NCI-H226 (cell line): ENCODE data around the gene ART5.
"Not testable (repeated sequence)": the region's sequence is repeated elsewhere in the genome, so short reads cannot be mapped to it uniquely, and the experiment has no call there.

ENCODE experiments used
- DNase-seq: peaks from one replicate; pipeline ENCODE4 v3.0.0-alpha.2; 2015

ART5 gene

DNA sequence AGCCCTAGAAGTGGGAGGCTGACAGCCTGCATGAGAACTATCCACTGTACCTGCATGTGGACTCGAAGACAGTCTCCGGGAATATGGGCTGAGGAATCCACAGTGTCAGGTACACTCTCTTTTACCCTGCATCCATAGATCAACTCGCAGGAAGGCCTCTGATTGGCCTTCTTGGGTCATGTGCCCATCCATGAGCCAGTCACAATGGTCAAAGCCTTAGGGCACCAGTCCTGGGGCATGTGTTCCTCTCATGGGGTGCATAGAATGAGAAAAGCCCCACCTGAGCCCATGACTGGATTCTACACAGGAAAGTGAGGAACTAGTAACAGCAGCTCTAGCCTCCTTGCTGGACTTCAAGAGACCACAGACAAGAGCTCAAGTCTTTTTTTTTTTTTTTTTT, 13.8 kb upstream of the ART5 start:
- no peak for DNase-seq

DNA sequence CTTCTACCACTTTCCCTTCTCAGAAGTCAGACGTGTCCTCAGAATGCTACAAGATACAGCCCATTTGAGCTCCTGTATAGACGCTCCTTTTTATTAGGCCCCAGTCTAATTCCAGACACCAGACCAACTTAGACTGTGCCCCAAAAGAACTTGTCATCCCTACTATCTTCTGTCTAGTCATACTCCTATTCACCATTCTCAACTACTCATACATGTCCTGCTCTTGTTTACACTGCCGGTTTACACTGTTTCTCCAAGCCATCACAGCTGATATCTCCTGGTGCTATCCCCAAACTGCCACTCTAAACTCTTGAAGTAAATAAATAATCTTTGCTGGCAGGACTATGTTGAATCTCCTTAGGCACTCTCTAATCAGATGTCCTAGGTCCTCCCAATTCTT, 10.7 kb upstream of the ART5 start:
- not testable (repeated sequence) for DNase-seq

GRCh38 chr11:3649374-3649773, 7.6 kb upstream of the ART5 start:
- DNase-seq = not testable (repeated sequence)

GRCh38 chr11:3648843-3649242, 7.1 kb upstream of the ART5 start:
- DNase-seq = not testable (repeated sequence)

DNA sequence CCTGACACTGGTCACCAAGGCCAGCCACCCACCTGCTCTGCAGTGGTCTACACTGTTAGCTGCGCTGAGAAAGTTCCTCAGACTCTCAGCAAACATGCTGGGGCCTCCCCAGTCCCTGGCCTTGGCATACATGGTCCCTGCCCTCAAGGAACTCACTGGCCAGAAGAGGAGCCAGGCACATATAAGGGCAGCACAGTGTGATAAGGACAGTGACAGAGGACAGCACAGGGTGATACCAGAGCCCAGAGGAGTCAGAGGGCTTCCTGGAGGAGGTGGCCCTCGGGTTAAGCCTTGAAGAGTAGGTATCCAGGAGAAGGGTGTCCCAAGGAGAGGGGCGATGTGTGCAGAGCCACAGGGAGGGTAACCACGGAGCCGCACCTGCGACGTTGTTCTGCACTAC, 3.8 kb upstream of the ART5 start:
- no peak for DNase-seq

- no peak for DNase-seq
Observed at GRCh38 chr11:3644817-3645235, 3.0 kb upstream of the ART5 start, which contains the start of gene ART1. TSS of gene ART1 (plus strand) at chr11:3645128. CDS start at chr11:3659214, 14,086 bp downstream.

DNA sequence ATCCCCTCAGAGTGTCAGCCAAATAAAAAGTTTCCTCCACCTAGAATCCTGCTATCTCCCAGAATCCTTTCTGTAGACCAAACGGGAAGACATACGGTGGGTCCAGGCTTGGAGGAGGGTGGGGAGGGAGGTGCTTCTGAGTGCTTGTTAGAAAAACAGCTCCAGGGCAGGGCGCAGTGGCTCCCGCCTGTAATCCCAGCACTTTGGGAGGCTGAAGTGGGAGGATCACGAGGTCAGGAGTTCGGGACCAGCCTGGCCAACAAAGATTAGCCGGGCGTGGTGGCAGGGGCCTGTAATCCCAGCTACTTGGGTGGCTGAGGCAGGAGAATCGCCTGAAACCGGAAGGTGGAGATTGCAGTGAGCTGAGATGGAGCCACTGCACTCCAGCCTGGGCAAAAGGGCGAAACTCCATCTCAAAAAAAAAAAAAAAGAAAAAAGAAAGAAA, 1.3 kb upstream of the ART5 start:
- DNase-seq = not testable (repeated sequence)

DNA sequence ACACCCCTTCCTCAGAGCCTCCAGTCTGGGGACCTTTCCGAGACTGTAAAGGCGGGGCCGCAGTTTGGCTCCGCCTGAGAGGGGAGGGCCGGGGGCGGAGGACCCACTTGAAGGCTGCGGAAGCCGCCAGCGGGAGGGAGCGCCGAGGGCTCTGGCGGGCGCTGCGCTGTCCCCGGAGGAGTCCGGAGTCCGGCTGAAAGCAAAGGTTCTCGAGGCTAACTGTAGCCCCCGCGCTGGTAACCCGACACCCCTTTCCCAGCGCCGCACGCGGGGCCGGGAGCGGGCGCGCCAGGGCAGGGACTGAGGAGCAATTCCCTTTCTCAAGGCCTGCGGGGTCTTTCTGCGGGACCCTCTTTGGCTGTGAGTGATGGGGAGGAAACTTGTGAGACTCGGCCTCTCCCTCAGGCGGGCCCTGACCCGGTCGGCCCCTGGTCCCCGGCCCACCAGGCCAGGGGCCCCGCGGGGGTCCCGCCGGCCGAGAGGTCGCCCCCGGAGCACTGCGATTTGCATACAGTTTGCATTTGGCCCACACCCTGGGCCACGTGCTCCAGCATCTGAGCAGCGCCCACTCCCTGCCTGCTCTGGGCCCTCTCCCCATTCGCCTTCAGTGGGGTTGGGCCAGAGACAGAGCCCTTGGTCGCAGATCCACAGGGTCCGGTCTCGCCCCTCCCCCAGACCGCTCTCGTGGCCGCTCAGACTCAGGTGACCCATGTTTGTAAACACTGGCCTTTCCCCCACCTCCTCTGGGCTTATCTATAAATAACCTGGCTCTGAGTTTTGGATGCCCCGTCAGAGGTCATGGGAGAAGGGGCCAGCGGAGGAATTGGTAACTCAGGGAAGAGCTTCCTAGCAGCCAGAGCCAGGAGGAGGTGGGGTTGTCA, 519 bp upstream of the ART5 start:
- peak; percentile 50 for DNase-seq

GRCh38 chr11:3641191-3641590, 601 bp downstream of the ART5 start:
- DNase-seq = no peak

DNA sequence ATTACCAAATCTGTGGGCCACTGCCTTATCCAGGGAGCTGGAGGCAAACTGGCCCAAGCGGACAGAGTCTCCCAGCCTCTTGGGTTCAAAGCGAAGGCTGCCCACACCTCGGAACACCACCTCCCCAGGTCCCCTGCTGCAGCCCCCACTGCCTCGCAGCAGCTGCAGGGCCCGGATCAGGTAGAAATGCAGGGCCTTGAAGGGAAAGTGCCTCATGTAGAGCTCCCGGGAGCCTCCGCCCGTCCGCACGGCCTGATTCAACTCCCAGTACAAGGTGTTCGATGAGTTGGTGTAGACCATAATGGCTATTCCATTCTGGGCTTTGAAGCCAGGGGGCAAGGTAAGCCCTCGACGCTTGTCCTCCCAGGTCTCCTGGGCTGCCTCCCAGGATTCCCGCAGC, 2.0 kb downstream of the ART5 start:
- no peak for DNase-seq

DNA sequence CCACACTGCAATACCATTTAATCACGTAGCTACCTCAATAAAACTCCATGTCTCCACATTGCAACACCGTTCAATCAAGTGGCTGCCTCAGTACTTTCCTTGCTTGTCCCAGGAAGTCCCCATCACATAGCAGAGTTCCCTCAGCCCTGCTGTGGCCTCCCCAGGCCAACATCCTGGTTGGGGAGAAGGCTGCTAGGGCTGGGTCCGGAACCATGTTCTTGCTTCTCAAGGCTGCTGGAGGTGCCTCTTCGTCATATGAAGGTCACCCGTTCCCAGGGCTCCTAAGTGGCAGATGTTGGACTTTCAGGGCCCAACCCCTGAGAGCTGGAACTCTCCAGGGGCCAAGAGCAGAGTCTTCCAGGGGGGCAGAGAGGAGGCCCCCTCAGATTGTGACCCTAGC, 3.3 kb downstream of the ART5 start:
- DNase-seq = no peak

DNA sequence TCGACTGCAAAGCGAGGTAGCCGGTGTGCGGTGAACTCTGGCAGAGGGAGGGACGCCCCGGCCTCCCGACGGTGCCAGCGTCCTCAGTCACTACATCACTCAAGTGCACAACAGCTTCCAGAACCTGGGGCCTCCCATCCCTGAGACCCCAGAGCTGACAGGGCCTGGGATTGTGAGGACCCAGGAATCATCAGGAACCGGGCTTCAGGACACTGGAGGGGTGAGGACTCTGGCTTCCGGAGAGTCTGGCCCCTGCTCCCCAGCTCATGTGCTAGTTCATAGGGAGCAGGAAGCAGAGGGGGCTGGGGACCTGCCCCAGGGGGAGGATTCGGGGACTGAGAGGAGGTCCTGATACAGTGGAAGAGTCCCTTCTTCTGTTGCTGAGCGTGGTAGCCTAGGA, 4.6 kb downstream of the ART5 start:
- DNase-seq = no peak

GRCh38 chr11:3635641-3636375, 6.0 kb downstream of the ART5 start:
- DNase-seq = no peak

DNA sequence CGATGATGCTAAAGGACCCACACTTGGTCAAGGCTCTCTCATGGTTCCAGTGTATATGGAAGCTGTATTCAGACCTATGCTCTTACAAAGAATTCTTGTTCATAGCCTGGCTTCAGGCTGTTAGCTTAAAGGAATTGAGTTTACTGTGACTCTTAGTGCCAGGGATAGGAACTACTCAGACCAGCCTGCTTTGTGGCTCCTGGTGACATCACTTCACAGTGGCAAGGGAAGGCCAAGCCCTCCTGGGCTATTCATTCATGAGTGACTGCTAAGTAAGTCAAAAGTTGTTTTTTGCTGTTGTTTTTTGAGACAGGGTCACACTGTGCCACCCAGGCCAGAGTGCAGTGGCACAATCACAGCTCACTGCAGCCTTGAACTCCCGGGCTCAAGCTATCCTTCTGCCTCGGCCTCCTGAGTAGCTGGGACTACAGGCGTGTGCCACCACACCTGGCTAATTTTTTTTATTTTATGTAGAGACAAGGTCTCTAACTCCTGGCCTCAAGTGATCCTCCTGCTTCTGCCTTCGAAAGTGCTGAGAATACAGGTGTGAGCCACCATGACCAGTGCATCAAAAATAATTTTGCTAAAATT, 9.6 kb downstream of the ART5 start:
- no peak for DNase-seq

GRCh38 chr11:3631331-3631730, 10.5 kb downstream of the ART5 start:
- no peak for DNase-seq

DNA sequence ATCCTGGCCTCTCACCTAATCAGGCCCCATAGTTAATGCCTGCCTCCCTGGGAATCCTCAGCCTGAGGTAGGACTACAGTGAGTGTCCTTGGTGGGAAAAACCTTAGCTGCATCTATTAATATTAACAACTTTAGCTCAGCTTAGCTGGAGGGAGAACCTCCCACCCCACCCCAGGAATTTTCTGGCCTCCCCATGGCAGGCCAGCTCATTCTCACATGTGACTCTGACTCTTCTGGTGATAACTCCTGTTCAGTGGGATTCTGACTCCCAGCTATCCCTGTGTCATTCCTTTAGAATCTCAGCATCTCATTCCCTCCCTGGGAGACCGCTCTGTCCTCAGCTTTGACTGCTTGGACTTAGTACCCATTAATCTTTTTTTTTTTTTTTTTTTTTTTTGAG, 14.5 kb downstream of the ART5 start:
- DNase-seq = peak; percentile 72

DNA sequence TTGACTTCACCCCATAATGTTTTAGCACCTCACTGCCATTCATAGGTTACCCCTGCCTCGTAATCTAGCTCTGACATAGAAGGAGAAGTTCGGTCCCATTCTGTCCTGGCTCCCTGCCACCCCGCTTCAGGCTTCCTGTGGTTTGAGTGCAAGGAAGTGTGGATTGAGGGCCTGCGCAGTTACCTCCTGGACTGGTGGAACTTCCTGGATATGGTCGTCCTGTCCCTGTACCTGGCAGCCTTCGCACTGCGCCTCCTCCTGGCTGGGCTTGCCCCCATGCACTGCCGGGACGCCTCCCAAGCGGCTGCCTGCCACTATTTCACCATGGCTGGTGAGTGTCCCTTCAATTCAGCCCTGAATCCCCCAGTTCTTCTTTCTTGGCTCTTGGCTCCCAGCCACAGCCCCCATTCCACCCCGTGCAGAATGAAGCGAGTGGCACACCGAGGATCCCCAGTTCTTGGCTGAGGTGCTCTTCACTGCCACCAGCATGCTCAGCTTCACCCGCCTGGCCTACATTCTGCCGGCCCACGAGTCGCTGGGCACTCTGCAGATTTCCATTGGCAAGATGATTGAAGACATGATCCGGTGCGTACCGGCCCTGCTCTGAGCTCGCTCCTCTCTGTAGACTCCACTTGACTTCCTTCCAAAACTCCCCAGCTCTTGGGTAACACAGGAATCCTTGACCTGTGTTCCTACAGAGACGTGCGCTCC, 15.4 kb downstream of the ART5 start:
- DNase-seq = no peak

DNA sequence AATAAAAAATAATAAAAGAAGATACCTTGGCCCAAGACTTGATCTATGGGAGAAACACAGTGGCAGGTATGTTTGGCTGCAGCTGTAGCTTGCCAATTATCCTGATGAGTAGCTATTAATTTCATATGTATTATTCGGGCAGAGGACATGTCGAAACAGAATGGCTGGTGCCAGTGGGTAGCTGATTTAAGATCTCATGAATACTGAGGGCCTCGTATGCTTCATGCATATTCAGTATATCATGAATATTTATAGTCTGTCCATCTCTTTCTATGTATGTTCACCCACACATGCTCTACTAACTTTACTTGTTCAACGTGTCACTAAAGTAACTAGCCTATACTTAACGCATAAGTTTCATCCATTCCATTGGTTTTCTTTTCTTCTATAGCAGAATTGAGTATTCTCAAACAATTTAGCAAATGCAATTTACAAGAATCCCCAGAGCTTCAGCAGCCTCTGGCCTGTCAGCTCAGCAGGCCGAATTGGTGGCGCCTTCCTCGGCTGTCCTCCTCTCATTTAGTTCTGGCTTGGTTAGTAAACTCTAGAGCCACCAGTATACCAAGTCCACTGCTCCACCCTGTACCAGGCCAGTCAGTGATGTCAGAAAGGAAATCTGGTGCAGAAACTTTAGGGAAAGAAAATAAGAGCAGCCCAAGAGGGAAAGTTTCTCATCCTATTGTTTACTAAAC, 17.9 kb downstream of the ART5 start:
- DNase-seq = no peak

DNA sequence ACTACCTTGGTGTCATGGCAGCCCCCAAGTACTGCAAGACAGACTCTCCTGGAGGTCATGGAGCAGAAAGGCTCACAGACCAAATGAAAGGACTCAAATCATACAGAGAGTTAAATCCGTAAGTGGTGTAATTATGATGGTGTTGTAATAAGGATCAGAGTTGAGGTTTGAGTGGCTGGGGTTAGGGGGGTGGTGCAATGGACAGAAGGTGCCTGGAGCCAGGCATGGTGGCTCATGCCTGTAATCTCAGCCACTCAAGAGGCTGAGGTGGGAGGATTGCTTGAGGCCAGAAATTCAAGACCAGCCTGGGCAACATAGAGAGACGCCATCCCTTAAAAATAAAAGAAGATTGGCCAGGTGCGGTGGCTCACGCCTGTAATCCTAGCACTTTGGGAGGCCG, 18.7 kb downstream of the ART5 start:
- DNase-seq = no peak

GRCh38 chr11:3622521-3622920, 19.3 kb downstream of the ART5 start:
- DNase-seq = no peak

- no peak for DNase-seq
Observed at GRCh38 chr11:3617990-3618389, 23.8 kb downstream of the ART5 start.

GRCh38 chr11:3616721-3617460, 24.9 kb downstream of the ART5 start:
- no peak for DNase-seq
